IMR-90 (cell line): ENCODE results near the gene CDADC1. TPM values are rescaled to one million over a fixed set of nuclear protein-coding genes. Genes with fewer than 3 reads are reported as not detected.

Experiments
- ATAC-seq: fragments of 200-7000 bp; cut with Tn5 transposase; 2 replicates; pipeline ENCODE4 v1.9.1; 2020; ENCODE audit warnings: low read depth, mild to moderate bottlenecking, moderate library complexity
- BruUV-seq: library from RNA; stranded (reverse); fragments of 400-500 nt; replicated peaks from 2 replicates; lab custom pipeline; 2021; lab: Mats Ljungman, UMichigan
- CTCF ChIA-PET: fragments of 300-600 bp; formaldehyde crosslinking; extraction: SDS; loops from one replicate; lab custom pipeline; 2021; ENCODE audit warnings: antibody characterized with exemption; lab: Yijun Ruan, JAX
- POLR2A ChIA-PET: fragments of 300-600 bp; sonication (Branson Sonifier 250); formaldehyde crosslinking; loops from one replicate; lab custom pipeline; 2022; ENCODE audit warnings: antibody characterized with exemption; ENCODE audit not compliant: unreplicated experiment; lab: Charles Lee
- DNase-seq: peaks from one replicate; pipeline ENCODE4 v3.0.0; 2013
- H2AFZ ChIP-seq: replicated peaks from 2 replicates; pipeline ENCODE3; 2013; ENCODE audit warnings: low read length, mild to moderate bottlenecking; ENCODE audit not compliant: poor library complexity
- H2AK5ac ChIP-seq: 2 replicates; pipeline ENCODE4 v1.6.1; 2013; ENCODE audit warnings: low read depth, low read length, inconsistent platforms
- H2AK9ac ChIP-seq: replicated peaks from 2 replicates; pipeline ENCODE3; 2013; ENCODE audit warnings: mild to moderate bottlenecking, low read depth, low read length, moderate library complexity; ENCODE audit not compliant: poor library complexity
- H2BK120ac ChIP-seq: 2 replicates; pipeline ENCODE4 v1.6.1; 2013; ENCODE audit warnings: low read depth, low read length, inconsistent platforms
- H2BK15ac ChIP-seq: 3 replicates; pipeline ENCODE4 v1.6.1; 2013; ENCODE audit warnings: low read depth, low read length, inconsistent platforms
- H2BK20ac ChIP-seq: 2 replicates; pipeline ENCODE4 v1.6.1; 2013; ENCODE audit warnings: low read depth, mild to moderate bottlenecking, inconsistent platforms, low read length, moderate library complexity
- H2BK5ac ChIP-seq: 2 replicates; pipeline ENCODE4 v1.6.1; 2013; ENCODE audit warnings: mild to moderate bottlenecking, low read depth, low read length, inconsistent platforms; ENCODE audit not compliant: poor library complexity, severe bottlenecking
- H3K14ac ChIP-seq: replicated peaks from 2 replicates; pipeline ENCODE4 v1.6.1; 2013; ENCODE audit warnings: low read depth, low read length, inconsistent platforms
- H3K18ac ChIP-seq: 2 replicates; pipeline ENCODE4 v1.6.1; 2013; ENCODE audit warnings: low read depth, low read length, control low read depth
- H3K23ac ChIP-seq: 2 replicates; pipeline ENCODE4 v1.6.1; 2013; ENCODE audit warnings: low read depth, low read length, inconsistent platforms
- H3K27ac ChIP-seq: 2 replicates; pipeline ENCODE4 v1.5.1; 2013; ENCODE audit warnings: mild to moderate bottlenecking, control low read depth, low read length; ENCODE audit not compliant: insufficient read depth
- H3K27me3 ChIP-seq: 2 replicates; pipeline ENCODE4 v1.6.1; 2013; ENCODE audit warnings: low read length; ENCODE audit not compliant: control insufficient read depth, insufficient read depth
- H3K36me3 ChIP-seq: 2 replicates; pipeline ENCODE4 v1.6.1; 2013; ENCODE audit warnings: low read length, mixed read lengths; ENCODE audit not compliant: control insufficient read depth, insufficient read depth
- H3K4ac ChIP-seq: 2 replicates; pipeline ENCODE4 v1.6.1; 2013; ENCODE audit warnings: low read depth, low read length, inconsistent platforms
- H3K4me1 ChIP-seq: 2 replicates; pipeline ENCODE4 v1.6.1; 2013; ENCODE audit warnings: low read length, mixed read lengths; ENCODE audit not compliant: control insufficient read depth, insufficient read depth
- H3K4me2 ChIP-seq: 2 replicates; pipeline ENCODE4 v1.6.1; 2013; ENCODE audit warnings: low read depth, mild to moderate bottlenecking, control low read depth, low read length, moderate library complexity
- H3K4me3 ChIP-seq: 2 replicates; pipeline ENCODE4 v1.5.1; 2013; ENCODE audit warnings: low read depth, mild to moderate bottlenecking, control low read depth, low read length, moderate library complexity; ENCODE audit not compliant: insufficient read depth
- H3K56ac ChIP-seq: 2 replicates; pipeline ENCODE4 v1.6.1; 2013; ENCODE audit warnings: low read length, inconsistent platforms; ENCODE audit not compliant: insufficient read depth; ENCODE audit errors: extremely low read depth
- H3K79me1 ChIP-seq, 2 experiments: 2 replicates each; pipeline ENCODE4 v1.6.1; 2013; ENCODE audit warnings: low read length in 2 of 2, inconsistent platforms in 1 of 2, low read depth in 1 of 2
- H3K9ac ChIP-seq: 2 replicates; pipeline ENCODE4 v1.6.1; 2013; ENCODE audit warnings: low read depth, low read length, control low read depth
- H3K9me1 ChIP-seq: 2 replicates; pipeline ENCODE4 v1.6.1; 2013; ENCODE audit warnings: low read length, inconsistent platforms; ENCODE audit not compliant: insufficient read depth
- H3K9me3 ChIP-seq: 2 replicates; pipeline ENCODE4 v1.6.1; 2013; ENCODE audit warnings: low read length; ENCODE audit not compliant: control insufficient read depth, insufficient read depth
- H4K20me1 ChIP-seq: 2 replicates; pipeline ENCODE4 v1.6.1; 2013; ENCODE audit warnings: low read length, inconsistent platforms; ENCODE audit not compliant: insufficient read depth
- H4K5ac ChIP-seq: 2 replicates; pipeline ENCODE4 v1.6.1; 2013; ENCODE audit warnings: mild to moderate bottlenecking, low read depth, low read length, control low read depth
- H4K8ac ChIP-seq, 2 experiments: 2 replicates each; pipeline ENCODE4 v1.6.1; 2013; ENCODE audit warnings: low read depth in 2 of 2, low read length in 2 of 2, control low read depth in 1 of 2, inconsistent platforms in 1 of 2
- H4K91ac ChIP-seq: 2 replicates; pipeline ENCODE4 v1.6.1; 2013; ENCODE audit warnings: low read depth, low read length, inconsistent platforms; ENCODE audit not compliant: insufficient read depth
- CEBPB ChIP-seq: IDR thresholded peaks from 2 replicates; pipeline ENCODE4 v1.6.1; 2012; ENCODE audit warnings: low read depth, low read length, improper control_type of control experiment
- CHD1 ChIP-seq: IDR thresholded peaks from 2 replicates; pipeline ENCODE4 v1.6.1; 2012; ENCODE audit warnings: low read depth, low read length, improper control_type of control experiment
- ELK1 ChIP-seq: fragments of 150-350 bp; IDR thresholded peaks from 2 replicates; pipeline ENCODE4 v1.6.1; 2016; ENCODE audit warnings: low read depth, mild to moderate bottlenecking, low read length, moderate library complexity, borderline replicate concordance
- FOS ChIP-seq: fragments of 150-350 bp; IDR thresholded peaks from 2 replicates; pipeline ENCODE4 v1.6.1; 2016; ENCODE audit warnings: low read depth, low read length
- MAFK ChIP-seq: IDR thresholded peaks from 2 replicates; pipeline ENCODE4 v1.6.1; 2012; ENCODE audit warnings: low read depth, low read length, improper control_type of control experiment
- MAZ ChIP-seq: IDR thresholded peaks from 2 replicates; pipeline ENCODE4 v1.6.1; 2012; ENCODE audit warnings: low read depth, mild to moderate bottlenecking, low read length, improper control_type of control experiment, moderate library complexity, borderline replicate concordance
- MXI1 ChIP-seq: IDR thresholded peaks from 2 replicates; pipeline ENCODE4 v1.6.1; 2012; ENCODE audit warnings: low read depth, mild to moderate bottlenecking, low read length, moderate library complexity, borderline replicate concordance
- NFE2L2 ChIP-seq: fragments of 150-350 bp; IDR thresholded peaks from 2 replicates; pipeline ENCODE4 v1.6.1; 2016; ENCODE audit warnings: low read depth, mild to moderate bottlenecking, low read length
- POLR2A ChIP-seq: IDR thresholded peaks from 2 replicates; pipeline ENCODE4 v1.6.1; 2012; ENCODE audit warnings: mild to moderate bottlenecking, low read depth, low read length
- RAD21 ChIP-seq: IDR thresholded peaks from 2 replicates; pipeline ENCODE4 v1.6.1; 2012; ENCODE audit warnings: low read length, improper control_type of control experiment
- RCOR1 ChIP-seq: IDR thresholded peaks from 2 replicates; pipeline ENCODE4 v1.6.1; 2012; ENCODE audit warnings: mild to moderate bottlenecking, low read length, improper control_type of control experiment; ENCODE audit not compliant: insufficient replicate concordance
- RFX5 ChIP-seq: IDR thresholded peaks from 2 replicates; pipeline ENCODE4 v1.8.0; 2012; ENCODE audit warnings: low read depth, mild to moderate bottlenecking, low read length, moderate library complexity
- SMC3 ChIP-seq: fragments of 150-350 bp; IDR thresholded peaks from 2 replicates; pipeline ENCODE4 v1.6.1; 2016; ENCODE audit warnings: low read depth, mild to moderate bottlenecking, antibody characterized with exemption, low read length, moderate library complexity
- USF2 ChIP-seq: fragments of 150-350 bp; IDR thresholded peaks from 2 replicates; pipeline ENCODE4 v1.6.1; 2017; ENCODE audit warnings: mild to moderate bottlenecking, antibody characterized with exemption, low read length, low read depth
- WGBS, 2 experiments: methylation state at CpG; one replicate each; pipeline versions ENCODE4 v1.1.5 to v1.1.7; 2013; ENCODE audit warnings: missing lambda C conversion rate in 2 of 2; ENCODE audit not compliant: insufficient read length in 1 of 2; ENCODE audit errors: extremely low coverage in 2 of 2; 5-methylcytosine and 5-hydroxymethylcytosine counted together
- dilution Hi-C: fragments of 300-500 bp; cut with HindIII; formaldehyde crosslinking; loops from one replicate; pipeline ENCODE4 v1.14.3; 2018; ENCODE audit warnings: low sequenced_read_pairs; ENCODE audit not compliant: unreplicated experiment
- in situ Hi-C: fragments of 300-500 bp; cut with MboI; formaldehyde crosslinking; loops from 3 replicates; pipeline ENCODE4 v1.14.3; 2019; ENCODE audit warnings: low sequenced_read_pairs, inconsistent platforms, mixed read lengths
- intact Hi-C: fragments of 100-400 bp; cut with micrococcal nuclease; formaldehyde crosslinking; loops from 2 replicates; pipeline ENCODE4 v1.10.0; 2022
- polyA plus RNA-seq, 3 experiments: library from polyadenylated mRNA; depleted of rRNA; stranded (reverse); fragments of >200 nt; gene quantifications; 2 replicates each; pipeline ENCODE4 v1.2.3, GENCODE V29; 2012; ENCODE audit warnings: low replicate concordance in 1 of 3
- total RNA-seq: library from RNA; depleted of rRNA; stranded (reverse); fragments of >200 nt; gene quantifications from 2 replicates; pipeline ENCODE4 v1.2.3, GENCODE V29; 2012
- TF ChIP-seq, protein P1 (sequence below): conservative IDR thresholded peaks from 2 replicates; pipeline ENCODE4 v1.5.1; 2012; ENCODE audit warnings: mild to moderate bottlenecking, low read depth, low read length, improper control_type of control experiment

CDADC1 gene
- total and polyA plus RNA-seq, 2 of the 4 experiments (the other 2 are of a cell fraction), result 0.54 to 2.6 TPM

GRCh38 chr13:49311816-49312215 lies 64.1 kb downstream of the CDADC1 start:
- 93% methylated on average over 2 of the region's 6 CpGs; no CpG with 5 or more reads in 1 of the 2 experiments for WGBS, 2 experiments
- peak overlapping the region; percentile 86; the same call in 1 of the 2 replicates for H2BK120ac ChIP-seq
- H3K4me2 ChIP-seq, result no peak overlapping the region
- H2AFZ ChIP-seq, result no peak overlapping the region
- H2BK15ac ChIP-seq, result peak overlapping the region; percentile 91; the same call in 2 of the 3 replicates
- H3K4me3 ChIP-seq, result no peak overlapping the region
- TF ChIP-seq, protein P1, sequence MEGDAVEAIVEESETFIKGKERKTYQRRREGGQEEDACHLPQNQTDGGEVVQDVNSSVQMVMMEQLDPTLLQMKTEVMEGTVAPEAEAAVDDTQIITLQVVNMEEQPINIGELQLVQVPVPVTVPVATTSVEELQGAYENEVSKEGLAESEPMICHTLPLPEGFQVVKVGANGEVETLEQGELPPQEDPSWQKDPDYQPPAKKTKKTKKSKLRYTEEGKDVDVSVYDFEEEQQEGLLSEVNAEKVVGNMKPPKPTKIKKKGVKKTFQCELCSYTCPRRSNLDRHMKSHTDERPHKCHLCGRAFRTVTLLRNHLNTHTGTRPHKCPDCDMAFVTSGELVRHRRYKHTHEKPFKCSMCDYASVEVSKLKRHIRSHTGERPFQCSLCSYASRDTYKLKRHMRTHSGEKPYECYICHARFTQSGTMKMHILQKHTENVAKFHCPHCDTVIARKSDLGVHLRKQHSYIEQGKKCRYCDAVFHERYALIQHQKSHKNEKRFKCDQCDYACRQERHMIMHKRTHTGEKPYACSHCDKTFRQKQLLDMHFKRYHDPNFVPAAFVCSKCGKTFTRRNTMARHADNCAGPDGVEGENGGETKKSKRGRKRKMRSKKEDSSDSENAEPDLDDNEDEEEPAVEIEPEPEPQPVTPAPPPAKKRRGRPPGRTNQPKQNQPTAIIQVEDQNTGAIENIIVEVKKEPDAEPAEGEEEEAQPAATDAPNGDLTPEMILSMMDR, result no peak
- TF ChIP-seq CEBPB (no peak), MAZ (no peak), MXI1 (no peak), RFX5 (no peak), FOS (no peak), SMC3 (no peak), POLR2A (no peak), RAD21 (no peak), RCOR1 (no peak), NFE2L2 (no peak), USF2 (no peak), MAFK (no peak), CHD1 (no peak), ELK1 (no peak)
- H3K9me3 ChIP-seq, result no peaks in the 10 kb centered on the region
- intact Hi-C loops, result loop anchor here (5.0 kb wide), 2 partner anchors 45 to 60 kb away; no protein-coding TSS in a partner anchor
- no peak overlapping the region for H3K9ac ChIP-seq
- H4K20me1 ChIP-seq, result no peaks in the 10 kb centered on the region
- H3K14ac ChIP-seq, result no peak overlapping the region
- H3K27me3 ChIP-seq, result no peaks in the 10 kb centered on the region
- BruUV-seq, result no TSS peak
- peak overlapping the region; percentile 28; the same call in 1 of the 2 replicates for H2BK20ac ChIP-seq
- dilution Hi-C loops, result no loop called here
- no peak overlapping the region; the same call in 1 of the 2 replicates for H3K27ac ChIP-seq
- ChIA-PET CTCF (interaction anchor here (0.6 kb wide), 1 partner anchor 124 kb away, joined by 5 read pairs; no protein-coding TSS in a partner anchor), POLR2A (no interaction called here)
- no peak for DNase-seq
- no peak overlapping the region for H3K23ac ChIP-seq
- no peak overlapping the region; a peak in 1 of 4 replicates for H4K8ac ChIP-seq
- H4K91ac ChIP-seq, result peak overlapping the region; percentile 57; the same call in 1 of the 2 replicates
- H4K5ac ChIP-seq, result no peak overlapping the region
- peak overlapping the region; percentile 33; the same call in 1 of the 2 replicates for H2AK5ac ChIP-seq
- H2AK9ac ChIP-seq, result no peak overlapping the region
- H3K4me1 ChIP-seq, result peaks cover 30% of the 10 kb centered on the region
- ATAC-seq, result no peak
- H3K36me3 ChIP-seq, result peaks cover 3% of the 10 kb centered on the region; the same call in 1 of the 2 replicates
- H3K79me1 ChIP-seq, result peaks cover 3 to 20% of the 10 kb centered on the region in 2 experiments; a peak in 2 of 4 replicates
- no peak overlapping the region for H3K56ac ChIP-seq
- H2BK5ac ChIP-seq, result no peak overlapping the region
- peak overlapping the region; percentile 82 for H3K4ac ChIP-seq
- no peak overlapping the region for H3K18ac ChIP-seq
- H3K9me1 ChIP-seq, result peaks cover 30% of the 10 kb centered on the region
- in situ Hi-C loops, result no loop called here
